Measurements from ENCODE around the gene FN3K.

The FN3K gene
- total RNA-seq, result 1.2 to 1.3 reads per million in 2 donors

DNA sequence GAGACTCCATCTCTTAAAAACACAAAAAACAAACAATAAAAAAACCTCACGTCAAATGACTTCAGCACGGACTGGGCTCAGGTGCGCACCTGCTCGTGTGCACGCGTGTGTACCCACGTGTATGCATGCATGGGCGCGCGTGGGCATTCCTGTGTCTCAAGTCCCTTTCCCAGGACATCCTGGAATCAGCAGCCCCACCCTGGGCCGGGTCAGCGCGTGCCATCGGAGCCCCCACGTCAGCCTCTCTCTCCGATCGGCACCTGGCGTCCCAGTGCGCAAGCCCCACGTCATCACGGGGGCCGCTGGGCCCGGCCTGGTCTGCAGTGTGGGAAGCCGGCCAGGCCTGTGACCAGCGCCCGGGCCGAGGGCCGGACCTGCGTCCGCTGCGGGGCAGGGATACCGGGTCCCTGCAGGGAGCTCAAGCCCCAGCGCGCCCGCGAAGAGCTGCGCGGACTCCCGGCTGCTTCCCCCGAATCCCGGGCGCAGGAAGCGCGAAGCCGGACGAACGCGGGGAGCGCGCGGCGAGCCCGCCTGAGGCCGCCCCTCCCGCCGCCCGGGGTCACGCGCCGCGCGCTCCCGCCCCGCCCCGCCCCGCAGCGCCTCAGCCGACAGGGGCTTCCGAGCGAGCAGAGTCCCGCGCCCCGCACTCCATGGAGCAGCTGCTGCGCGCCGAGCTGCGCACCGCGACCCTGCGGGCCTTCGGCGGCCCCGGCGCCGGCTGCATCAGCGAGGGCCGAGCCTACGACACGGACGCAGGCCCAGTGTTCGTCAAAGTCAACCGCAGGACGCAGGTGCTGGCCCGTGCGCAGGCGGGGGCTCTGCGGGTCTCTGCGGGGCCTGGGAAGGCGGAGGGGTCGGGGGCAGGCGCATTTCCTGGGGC, at the start of gene FN3K:
Gene FN3K, plus strand, starts transcription at position 629 of the 880 bp plus-strand sequence. Its CDS starts 22 bp downstream, at position 651.
- peak; percentile 32 for DNase-seq

DNA sequence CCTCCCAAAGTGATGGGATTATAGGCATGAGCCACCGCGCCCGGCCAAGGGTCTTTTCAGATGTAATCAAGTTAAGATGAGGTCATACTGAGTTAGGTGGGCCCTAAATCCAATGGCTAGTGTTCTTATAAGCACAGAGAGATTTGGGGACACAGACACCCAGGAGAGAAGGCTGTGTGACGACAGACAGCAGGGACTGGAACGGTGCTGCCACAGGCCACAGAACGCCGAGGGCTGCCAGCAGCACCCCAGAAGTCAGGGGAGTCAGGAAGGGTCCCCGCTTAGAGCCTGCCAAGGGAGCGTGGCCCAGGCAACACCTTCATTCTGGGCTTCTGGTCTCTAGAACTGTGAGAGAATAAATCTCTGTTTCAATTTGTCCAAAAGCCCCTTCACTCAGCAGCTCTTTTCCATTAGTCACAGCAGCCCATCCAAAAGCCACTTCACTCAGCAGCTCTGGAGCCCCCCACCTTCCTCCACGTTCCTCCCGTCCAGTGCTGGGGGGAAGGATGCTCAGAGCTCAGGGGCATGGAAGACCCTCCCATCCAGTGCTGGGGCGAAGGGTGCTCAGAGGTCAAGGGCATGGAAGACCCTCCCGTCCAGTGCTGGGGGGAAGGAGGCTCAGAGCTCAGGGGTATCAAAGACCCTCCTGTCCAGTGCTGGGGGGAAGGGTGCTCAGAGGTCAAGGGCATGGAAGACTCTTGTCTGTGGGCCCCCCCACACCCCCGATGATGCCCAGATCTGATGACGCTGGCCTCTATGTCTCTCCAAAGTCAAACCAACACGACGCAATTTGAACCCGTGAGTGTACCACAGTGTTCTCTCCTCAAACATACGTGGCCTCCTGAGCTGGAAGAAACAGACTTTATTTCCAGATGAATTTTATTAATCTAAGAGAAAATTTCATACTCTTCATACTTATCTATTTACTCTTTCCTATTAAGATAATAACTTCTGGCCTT, 48.8 kb upstream of the FN3K start:
- no peak for DNase-seq

DNA sequence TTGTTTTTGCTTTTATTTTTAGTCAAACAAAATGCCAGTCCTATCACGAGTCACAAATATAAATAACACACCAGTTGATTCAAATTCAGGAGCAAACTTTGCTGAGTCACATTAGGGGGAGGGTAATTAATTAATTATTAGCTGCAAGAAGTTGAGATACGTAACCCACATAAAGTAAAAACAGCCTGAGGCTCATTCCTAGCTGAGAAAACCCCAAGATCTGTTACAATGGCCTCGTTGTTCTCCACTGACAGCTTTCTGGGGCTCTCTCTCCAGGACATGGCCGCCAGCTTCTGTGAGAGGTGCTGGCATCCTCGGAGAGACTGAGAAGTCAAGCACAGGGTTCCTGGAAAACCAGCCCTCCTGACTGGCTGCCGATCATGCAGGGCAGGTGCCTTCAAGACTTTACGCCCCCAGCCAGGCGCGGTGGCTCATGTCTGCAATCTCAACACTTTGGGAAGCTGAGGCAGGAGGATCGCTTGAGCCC, 48.0 kb upstream of the FN3K start:
- no peak for DNase-seq

DNA sequence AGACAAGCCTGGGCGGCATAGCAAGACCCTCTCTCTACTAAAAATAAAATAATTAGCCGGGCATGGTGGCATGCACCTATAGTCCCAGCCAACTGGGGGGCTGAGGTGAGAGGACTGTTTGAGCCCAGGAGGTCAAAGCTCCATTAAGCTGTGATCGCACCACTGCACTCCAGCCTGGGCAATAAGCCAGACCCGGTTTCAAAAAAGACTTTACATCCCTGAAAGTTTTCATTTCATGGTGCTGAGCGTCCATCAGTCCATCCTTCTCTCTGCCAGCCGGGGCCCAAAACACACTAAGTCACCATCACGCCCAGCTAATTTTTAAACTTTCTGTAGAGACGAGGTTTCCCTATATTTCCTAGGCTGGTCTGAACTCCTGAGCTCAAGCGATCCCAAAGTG, 47.5 kb upstream of the FN3K start:
- no peak for DNase-seq

DNA sequence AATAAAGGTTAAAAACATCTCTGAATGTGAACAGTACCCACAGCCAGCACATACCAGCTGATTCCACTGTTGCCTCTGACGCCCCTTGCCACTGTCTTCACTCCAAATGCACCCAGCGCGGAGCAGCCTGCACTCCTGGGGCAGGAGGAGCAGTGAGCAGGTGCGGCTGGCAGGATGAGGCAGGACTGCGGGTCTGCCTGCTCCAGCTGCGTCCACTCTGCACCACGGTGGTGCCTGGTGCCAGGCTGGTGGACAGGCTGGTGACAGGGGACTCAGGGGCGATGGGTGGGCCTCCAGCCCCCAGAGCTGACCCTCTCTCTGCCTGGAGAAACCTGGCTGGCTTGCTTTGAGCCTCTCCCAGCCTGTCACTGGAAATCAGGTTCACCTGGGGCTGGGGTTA, 46.3 kb upstream of the FN3K start:
- no peak for DNase-seq

DNA sequence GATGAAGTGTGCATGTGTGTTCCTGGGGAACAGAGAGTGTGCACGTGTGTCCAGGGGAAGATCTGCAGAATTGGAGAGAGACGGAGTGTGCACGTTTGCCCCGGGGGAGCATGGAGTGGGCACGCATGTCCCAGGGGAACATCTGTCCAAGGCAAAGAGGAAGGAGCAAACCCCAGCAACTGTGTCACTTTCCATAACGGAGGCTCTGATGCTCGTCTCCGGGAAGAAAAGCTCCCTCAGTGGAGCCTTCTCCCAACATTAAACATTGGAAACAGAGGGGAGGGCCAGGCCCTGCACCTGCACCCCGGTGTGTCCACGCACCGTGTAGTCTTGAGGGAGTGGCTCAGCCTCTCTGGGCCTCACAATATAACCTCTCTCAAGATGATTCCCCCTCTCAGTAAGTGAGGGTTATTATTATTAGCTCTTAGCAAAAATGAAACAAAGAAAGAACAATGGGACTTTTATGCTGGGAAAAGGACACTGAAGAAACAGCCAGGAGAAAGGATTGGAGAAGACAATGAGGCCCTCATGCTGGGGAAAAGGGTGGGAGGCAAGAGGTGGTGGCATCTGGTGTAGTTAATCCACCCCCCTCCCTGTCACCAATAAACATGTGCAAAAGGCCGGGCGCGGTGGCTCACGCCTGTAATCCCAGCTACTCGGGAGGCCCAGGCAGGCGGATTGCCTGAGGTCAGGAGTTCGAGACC, 44.5 kb upstream of the FN3K start:
- no peak for DNase-seq

DNA sequence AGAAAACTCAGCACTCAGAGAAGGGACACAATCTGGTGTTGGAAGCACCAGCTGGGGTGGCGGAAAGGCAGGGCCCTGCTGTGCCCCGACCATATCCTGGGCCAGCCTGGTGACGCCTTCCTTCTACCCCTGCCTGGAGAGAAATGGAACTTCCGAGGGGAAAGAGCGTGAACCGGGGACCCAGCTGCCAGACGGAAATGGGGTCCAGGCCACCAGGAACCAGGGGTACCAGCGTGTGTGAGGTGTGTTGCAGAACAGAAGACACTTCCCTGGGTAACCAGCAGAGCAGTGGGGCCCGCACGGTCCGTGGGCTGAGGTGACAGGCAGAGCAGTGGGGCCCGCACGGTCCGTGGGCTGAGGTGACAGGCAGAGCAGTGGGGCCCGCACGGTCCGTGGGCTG, 43.7 kb upstream of the FN3K start:
- DNase-seq, result no peak

DNA sequence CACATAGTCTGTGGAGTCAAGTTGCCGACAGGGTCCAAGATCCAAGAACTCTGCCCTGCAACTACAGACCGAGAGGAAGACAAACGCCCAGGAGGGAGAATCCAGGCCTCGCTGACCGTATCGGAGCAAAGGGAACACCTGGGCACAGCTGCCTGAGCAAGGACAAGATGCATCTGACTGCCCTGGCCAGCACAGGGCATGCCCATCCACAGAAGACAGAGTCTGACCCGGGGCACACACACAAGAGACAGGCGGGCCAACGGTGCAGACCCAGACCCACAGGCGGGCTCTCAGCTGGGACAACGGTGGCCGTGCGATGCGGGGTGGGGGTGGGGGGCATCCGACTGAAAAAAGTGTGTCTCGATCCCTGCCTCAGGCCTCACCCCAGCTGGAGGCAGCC, 43.1 kb upstream of the FN3K start:
- no peak for DNase-seq

DNA sequence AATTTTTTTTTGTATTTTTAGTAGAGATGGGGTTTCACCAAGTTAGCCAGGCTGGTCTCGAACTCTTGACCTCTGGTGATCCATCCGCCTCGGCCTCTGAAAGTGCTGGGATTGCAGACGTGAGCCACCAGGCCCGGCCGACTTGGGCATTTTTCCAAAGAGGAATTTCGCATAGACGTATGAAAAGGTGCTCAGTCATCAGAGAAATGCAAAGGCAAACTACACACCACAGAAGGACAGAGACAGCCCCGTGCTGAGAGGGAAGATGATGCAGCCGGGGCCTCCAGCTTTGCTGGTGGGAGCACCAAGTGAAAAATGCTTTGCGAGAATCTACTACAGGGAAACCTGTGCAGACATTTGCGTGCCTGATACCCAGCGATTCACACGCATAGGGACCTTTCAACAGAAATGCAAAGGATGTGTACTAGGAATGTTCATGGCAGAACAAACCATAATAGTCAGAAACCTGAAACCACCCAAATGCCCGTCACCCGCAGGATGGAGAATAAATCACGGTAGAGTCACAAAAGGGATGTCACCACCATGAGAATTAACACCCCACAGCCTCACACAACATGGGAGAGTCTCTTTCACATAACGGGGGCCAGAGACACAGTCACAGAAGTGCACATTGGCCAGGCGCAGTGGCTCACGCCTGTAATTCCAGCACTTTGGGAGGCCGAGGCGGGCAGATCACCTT, 42.1 kb upstream of the FN3K start:
- DNase-seq, result no peak

DNA sequence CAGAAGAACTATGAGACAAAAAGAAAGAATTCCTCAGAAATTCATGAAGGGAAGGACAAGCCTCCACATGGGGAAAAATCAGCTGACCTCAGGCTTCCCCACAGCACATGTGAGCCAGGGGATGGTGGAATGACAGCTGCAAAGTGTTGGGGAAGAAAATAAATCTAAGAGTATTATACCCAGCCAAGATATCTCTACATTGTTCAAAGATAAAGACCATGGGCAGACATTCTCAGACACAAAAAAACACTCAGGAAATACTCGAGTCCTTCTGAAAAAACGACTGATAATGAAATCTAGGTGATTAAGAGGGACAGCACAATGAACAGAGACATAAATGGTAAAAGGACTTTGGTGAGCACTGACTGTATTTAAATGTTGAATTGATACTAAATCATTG, 40.8 kb upstream of the FN3K start:
- no peak for DNase-seq

DNA sequence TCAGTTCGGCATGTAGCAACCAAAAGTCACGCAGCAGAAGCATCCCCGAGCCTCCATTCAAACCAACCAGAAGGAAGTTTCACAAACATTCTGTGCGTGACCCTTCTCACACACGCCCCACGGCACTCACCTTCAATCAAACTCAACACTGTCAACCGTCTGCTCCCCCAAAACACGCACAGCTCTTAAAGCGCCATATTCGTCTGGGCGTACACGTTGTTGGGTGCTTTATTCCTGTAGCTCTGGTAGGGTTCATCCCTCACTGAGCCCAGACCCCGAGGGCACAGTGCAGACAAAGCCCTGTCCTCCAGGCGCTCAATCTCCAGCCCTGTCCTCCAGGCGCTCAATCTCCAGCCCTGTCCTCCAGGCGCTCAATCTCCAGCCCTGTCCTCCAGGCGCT, 39.2 kb upstream of the FN3K start:
- DNase-seq, result no peak

DNA sequence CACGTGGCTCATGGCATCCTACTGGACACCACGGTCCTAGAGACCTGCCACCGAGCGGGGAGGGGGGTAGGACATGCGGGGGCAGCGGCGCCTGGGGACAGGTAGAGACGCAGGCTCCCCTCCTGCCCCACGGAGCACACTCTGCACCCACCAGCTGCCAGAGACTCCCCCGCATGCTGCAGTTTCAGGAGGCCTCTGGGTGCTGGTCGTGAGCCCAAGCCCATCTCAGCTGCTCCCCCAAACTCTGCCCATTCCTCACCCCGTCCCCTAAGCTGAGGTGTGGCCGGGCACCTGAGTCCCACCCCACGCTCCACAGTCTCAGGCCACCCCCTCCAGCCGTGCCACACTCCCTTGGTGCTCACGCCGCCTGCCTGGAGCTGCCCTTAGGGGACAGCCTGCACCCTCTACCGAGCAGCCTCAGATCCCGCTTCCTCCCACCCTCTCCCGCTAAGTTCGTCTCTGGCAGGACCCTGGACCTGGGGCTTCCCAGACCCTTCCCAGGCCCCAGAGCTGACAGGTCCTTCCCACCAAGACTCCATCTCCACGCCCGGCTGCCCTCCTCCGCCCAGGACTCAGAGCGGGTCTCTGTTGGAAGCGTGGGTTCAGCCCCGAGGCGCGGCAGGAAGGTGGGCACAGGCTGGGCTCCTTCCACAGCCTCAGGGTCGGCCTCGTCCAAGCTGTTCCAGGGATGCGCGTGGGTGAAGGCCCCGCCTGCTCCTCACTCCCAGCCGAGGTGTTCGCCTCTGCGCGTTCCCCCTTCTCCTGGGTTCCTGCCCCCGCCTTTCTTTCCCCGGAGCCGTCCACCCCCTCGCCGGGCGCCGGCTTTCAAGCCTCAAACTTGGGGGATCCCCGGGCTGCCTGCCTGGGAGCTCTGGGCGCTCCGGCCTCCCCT, 38.3 kb upstream of the FN3K start:
- no peak for DNase-seq

DNA sequence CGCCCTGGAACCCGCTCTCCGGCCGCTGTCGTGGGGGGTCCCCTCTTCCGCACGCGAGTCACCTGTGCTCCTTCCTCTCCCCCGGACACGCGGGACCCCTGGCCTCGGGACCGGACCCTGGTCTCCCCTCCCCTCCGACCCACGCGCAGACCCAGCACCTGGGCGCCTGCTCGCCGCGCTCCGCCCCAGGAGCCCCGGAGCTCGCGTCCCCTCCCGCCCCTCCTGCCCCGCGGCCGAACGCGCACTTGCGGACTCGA, 37.7 kb upstream of the FN3K start:
- DNase-seq, result no peak

DNA sequence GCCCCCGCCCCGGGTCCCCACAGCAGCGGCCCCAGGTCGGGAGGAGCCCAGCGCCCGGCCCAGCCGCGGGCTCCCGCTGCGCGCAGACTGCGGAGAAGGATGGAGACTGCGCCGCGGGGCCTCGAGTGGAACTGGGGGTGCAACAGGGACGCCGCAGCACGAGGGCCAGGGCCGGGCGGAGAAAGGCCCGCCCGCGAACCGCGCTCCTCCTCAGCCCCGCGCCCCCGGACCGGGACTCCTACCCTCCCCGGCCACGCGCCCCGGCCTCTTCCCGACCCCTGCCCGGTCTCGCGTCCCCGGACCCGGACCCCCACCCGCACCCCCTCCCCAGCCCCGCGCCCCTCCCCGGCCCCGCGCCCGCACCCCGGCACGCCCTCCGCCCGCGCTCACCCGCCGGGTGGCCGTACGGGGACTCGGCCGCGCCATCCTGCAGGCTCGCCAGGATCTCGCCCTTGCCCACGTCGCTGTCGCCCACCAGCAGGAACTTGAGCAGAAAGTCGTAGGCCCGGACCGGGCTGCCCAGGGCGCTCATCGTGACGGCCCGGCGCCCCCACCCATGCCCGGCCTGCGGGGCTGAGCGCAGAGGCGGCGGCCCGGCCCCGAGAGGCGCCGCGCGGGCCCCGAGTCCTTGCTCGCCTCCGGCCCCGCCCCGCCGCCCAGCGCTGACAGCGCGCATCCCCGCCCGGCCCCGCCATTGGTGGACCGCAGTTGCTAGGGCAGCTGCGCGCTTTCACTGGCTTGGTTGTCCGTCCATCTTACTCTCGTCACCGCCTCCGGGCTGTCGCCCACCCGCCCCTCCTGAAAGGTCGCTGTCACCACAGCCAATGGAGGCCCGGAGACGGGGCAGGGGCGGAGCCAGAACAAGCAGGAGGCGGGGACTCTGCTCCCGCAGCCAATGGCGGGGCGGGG, 37.1 kb upstream of the FN3K start, which contains the start of gene RAB40B:
Gene RAB40B, minus strand, starts transcription at position 634 of the 909 bp plus-strand sequence. Its CDS starts 102 bp downstream, at position 532.
- DNase-seq, result peak; percentile 98

DNA sequence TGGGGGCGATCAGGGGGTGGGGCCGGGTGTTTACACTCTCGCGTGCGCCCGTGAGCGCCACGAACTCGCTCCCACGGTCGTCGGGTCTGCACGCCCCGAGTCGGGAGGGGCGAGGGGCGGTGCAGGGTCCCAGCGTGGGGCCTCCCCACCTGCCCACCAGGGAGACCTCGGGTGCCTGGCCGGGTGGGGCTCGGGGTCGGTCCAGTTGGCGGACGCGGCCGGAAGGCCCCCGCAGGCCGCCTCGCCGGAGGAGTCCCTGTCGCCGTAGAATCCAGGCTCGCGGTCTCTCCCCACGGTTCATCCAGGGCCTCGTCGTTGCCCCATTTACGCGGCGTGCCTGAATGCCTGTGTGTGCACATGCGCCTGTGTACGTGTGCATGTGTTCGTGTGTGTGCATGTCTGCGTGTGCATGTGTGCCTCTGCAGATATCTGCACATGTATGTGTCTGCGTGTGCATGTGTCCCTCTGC, 36.4 kb upstream of the FN3K start:
- no peak for DNase-seq

DNA sequence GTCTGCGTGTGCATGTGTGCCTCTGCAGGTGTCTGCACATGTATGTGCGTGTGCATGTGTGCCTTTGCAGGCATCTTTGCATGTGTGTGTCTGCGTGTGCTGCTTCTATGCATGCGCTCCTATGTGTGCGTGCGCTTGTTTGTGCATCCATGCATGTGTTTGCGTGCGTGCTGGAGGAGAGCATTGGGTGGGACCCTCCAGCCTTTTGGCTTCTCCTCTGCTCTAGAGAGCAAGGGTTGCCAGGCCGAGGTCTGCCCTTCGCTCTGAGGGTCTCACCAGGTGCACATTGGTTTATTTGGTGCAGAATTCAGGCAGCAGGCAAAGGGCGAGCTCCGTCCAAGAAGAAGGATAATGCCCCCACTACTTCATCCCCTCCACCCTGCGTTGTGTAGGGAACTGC, 35.9 kb upstream of the FN3K start:
- no peak for DNase-seq

DNA sequence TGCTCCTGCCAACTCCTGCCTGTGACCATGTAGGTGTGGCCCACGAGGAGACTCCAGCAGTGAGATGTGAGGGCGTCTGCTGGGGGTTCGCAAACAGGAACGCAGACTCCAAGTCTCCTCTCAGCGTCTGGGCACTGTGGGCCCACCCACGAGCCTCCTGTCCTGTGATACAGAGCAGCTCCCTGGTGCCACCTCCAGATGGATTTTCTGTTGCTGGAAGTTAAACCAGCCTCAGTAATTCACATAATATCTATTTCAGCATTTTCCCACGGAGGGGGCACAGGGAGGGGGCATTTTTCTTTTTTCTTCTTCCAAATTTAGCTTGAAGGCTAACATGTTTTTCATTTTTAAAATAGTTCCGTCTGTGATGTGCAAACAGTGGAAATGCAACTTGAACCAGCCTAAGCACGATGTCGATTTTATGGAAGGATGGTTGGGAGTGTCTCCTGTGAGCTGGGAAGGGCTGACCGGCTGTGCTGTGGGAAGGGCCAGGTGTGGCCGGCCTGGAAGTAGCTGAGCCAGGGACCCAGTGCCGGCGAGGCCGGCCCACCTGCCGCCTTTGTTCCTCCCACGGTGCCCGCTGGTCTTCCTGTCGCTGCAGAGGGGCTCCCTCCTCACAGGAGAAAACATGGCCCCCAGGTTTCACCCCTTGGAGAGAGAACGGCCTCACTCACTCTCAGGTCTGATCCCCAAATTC, 33.0 kb upstream of the FN3K start:
- DNase-seq, result no peak

DNA sequence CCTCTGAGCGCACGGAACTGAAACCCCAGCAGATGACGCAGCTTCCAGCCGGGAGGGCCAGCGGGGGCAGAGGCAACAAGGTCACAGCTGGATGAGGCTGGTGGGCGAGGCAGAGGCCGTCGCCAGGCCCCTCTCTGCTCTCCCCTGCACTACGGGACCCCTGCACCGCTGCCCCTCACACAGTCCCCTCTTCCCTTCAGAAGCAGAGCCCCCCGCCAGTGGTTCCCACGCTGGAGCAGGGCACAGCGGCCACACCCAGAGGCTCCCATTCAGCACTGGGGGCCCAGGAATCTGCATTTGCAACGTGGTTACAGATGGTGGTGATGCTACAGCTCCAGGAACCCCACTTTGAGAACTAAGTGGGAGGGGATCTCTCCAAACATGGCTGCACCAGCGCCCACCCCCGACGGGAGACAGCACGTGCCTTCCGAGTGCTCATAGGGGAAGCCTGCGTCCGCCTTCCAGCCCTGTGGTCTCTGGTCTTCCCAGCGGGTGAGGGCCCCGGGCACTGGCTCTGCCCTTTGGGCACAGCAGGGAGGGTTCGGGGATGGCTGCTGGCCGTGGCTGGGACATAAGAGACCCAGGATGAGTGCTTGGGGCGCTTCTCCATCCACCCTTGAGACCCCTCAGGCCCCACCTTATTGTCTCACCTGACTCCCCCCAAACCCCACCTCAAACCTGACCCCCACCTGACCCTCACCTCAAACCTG, 32.2 kb upstream of the FN3K start:
- no peak for DNase-seq

Data from T-helper 9 cell (primary cell).